GM19193 (cell line): ENCODE results near the gene AP5Z1.

Source experiments
- POLR2A ChIP-seq: IDR thresholded peaks from 4 replicates; pipeline ENCODE4 v1.6.1; 2011; ENCODE audit not compliant: insufficient read depth, insufficient read length; ENCODE audit errors: extremely low read depth

The AP5Z1 gene

GRCh38 chr7:4753598-4754432, 21.6 kb upstream of the AP5Z1 start:
- TF ChIP-seq POLR2A: no peak

- TF ChIP-seq POLR2A: no peak
Observed at GRCh38 chr7:4754433-4755010, 20.9 kb upstream of the AP5Z1 start.

GRCh38 chr7:4755045-4755444, 20.4 kb upstream of the AP5Z1 start:
- TF ChIP-seq POLR2A: no peak

- no peak for TF ChIP-seq POLR2A
Observed at GRCh38 chr7:4758111-4758510, 17.3 kb upstream of the AP5Z1 start.

- no peak for TF ChIP-seq POLR2A
Observed at GRCh38 chr7:4758791-4759190, 16.6 kb upstream of the AP5Z1 start.

- no peak for TF ChIP-seq POLR2A
Observed at GRCh38 chr7:4759211-4759610, 16.2 kb upstream of the AP5Z1 start.

DNA sequence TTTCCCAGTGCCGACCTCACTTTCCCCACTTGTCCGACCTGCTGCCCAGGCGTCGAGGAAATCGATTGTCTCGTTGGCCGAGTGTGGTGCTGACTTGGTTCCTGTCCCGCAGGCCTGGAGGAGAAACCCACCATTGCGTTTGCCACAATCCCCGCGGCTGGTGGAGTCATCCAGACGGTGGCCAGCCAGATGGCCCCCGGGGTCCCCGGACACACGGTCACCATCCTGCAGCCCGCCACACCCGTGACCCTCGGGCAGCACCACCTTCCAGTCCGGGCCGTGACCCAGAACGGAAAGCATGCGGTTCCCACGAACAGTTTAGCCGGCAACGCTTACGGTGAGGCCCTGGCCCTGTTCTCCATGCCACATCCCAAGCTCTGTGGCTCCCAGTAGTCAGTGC, 14.5 kb upstream of the AP5Z1 start:
- TF ChIP-seq POLR2A: no peak

GRCh38 chr7:4762121-4763055, 13.0 kb upstream of the AP5Z1 start:
- no peak for TF ChIP-seq POLR2A

- TF ChIP-seq POLR2A: no peak
Observed at GRCh38 chr7:4763091-4763793, 12.2 kb upstream of the AP5Z1 start.

- no peak for TF ChIP-seq POLR2A
Observed at GRCh38 chr7:4763794-4764185, 11.6 kb upstream of the AP5Z1 start.

- TF ChIP-seq POLR2A: no peak
Observed at GRCh38 chr7:4764402-4765007, 10.9 kb upstream of the AP5Z1 start.

DNA sequence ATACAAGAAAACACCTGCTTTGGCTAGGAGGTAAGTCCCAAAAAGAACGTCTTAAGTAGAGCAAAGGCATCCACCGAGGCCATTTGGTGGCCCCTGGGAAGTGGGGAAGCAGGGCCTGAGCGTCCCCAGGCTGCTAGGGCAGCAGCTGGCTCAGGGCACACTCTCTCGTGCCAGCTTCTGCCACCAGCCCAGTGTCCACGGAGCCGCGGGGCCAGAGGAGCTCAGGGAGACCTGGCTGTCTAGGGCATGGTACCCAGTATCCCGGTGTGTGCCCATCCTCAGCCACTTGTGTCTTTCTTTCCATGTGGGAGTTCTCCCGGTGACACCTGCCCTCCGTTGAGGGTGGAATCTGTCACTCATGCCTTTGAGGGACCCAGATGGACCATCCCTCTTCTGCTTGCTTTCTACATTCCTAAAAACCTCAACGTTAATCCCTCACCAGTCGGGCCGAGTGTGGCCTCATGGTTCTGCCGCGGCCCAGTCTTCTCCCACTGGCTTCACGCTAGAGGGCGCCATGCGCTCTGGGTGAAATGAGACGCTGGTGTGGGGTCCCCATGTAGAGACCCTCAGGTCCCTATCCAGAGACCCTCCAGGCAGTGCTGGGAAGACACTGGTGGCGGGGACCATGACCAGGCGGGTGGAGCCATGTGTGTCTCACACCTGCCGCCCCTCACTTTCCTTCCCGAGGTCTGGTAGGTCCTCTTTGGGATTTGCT, 9.5 kb upstream of the AP5Z1 start:
- no peak for TF ChIP-seq POLR2A

DNA sequence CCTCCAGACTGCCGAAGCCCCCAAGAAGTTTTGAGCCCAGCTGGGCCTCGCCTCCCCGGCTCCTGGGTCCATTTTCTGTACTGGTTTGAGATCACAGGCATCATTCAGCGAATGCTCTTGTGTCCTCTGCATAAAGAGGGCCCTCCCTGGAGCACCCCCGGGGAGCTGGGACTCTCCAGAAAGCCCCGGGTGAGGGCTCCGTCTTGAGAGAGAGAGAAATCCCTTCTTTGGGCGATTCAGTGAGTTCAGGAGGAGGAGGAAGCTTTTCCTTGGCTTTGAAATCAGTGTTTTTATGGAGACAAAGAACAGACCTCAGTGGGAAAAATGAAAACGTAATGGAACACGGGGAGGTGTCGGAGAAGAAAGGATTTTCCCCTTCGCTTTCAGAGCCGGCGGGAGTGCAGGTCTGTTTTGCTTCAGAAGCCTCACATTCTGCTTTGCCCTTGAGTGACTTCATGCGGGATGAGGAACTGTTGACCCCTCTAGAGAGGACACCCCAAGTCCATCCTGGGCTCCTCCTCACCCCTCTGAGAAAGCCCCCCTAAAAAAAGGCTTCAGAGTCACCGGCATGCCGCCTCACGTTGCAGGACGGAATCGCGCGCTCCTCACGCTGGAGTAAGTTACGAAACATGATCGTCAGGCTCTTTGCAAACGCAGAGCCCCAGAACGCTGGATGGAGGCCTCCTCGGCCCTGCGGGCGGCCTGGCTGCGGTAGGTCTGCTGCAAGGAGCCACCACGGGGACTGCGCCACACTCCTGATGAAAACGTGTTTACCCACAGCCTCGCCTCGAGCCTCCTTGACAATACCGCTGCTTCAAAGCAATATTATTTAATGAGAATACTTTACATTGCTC, 8.5 kb upstream of the AP5Z1 start:
- TF ChIP-seq POLR2A: no peak
